PC-9 (cell line): Measurements from ENCODE around the gene NCOR2. TPM values are rescaled to one million over a fixed set of nuclear protein-coding genes. Genes with fewer than 3 reads are reported as not detected.

Source experiments
- BruUV-seq: library from RNA; stranded (reverse); fragments of 400-500 nt; replicated peaks from 2 replicates; lab custom pipeline; 2021; lab: Mats Ljungman, UMichigan
- CTCF ChIA-PET: fragments of 300-600 bp; sonication (Branson Sonifier 250); formaldehyde crosslinking; loops from one replicate; lab custom pipeline; 2022; ENCODE audit warnings: antibody characterized with exemption; lab: Charles Lee
- POLR2A ChIA-PET: fragments of 300-600 bp; sonication (Branson Sonifier 250); formaldehyde crosslinking; loops from one replicate; lab custom pipeline; 2022; ENCODE audit warnings: antibody characterized with exemption; ENCODE audit not compliant: unreplicated experiment; lab: Charles Lee
- DNase-seq, 2 experiments: peaks; one replicate each; pipeline versions ENCODE4 v3.0.0 to v3.0.0-alpha.2; 2015 to 2022; ENCODE audit warnings: mixed read lengths in 1 of 2
- H2AFZ ChIP-seq: fragments of 200-600 bp; sonication (generic); 2 replicates; pipeline ENCODE4 v1.8.1; 2017; ENCODE audit warnings: antibody characterized with exemption
- H3F3A ChIP-seq: fragments of 200-600 bp; sonication (generic); 2 replicates; pipeline ENCODE4 v1.8.1; 2017; ENCODE audit warnings: antibody characterized with exemption, mild to moderate bottlenecking, low read depth; ENCODE audit not compliant: insufficient read depth
- H3K27ac ChIP-seq: fragments of 200-600 bp; sonication (generic); 2 replicates; pipeline ENCODE4 v1.6.1; 2016; ENCODE audit warnings: mixed run types
- H3K27me3 ChIP-seq: fragments of 200-600 bp; sonication (generic); 2 replicates; pipeline ENCODE4 v1.6.1; 2016; ENCODE audit warnings: low read depth, mixed run types; ENCODE audit not compliant: insufficient read depth
- H3K36me3 ChIP-seq: fragments of 200-600 bp; sonication (generic); 2 replicates; pipeline ENCODE4 v1.6.1; 2016; ENCODE audit warnings: low read depth, mixed run types
- H3K4me1 ChIP-seq: fragments of 200-600 bp; sonication (generic); replicated peaks from 2 replicates; pipeline ENCODE4 v1.6.1; 2016; ENCODE audit warnings: mixed run types; ENCODE audit not compliant: insufficient read depth
- H3K4me2 ChIP-seq: fragments of 200-600 bp; sonication (generic); 2 replicates; pipeline ENCODE4 v1.6.1; 2017; ENCODE audit warnings: mixed run types
- H3K4me3 ChIP-seq: fragments of 200-600 bp; sonication (generic); 2 replicates; pipeline ENCODE4 v1.6.1; 2016; ENCODE audit warnings: mixed run types
- H3K79me2 ChIP-seq: fragments of 200-600 bp; sonication (generic); 2 replicates; pipeline ENCODE4 v1.6.1; 2017; ENCODE audit warnings: low read depth, mixed run types
- H3K9me2 ChIP-seq: fragments of 200-600 bp; sonication (generic); 2 replicates; pipeline ENCODE4 v1.8.1; 2017; ENCODE audit warnings: mild to moderate bottlenecking; ENCODE audit not compliant: insufficient read depth
- H3K9me3 ChIP-seq: fragments of 200-600 bp; sonication (generic); 2 replicates; pipeline ENCODE4 v1.8.1; 2016; ENCODE audit warnings: low read depth; ENCODE audit not compliant: insufficient read depth
- H4K20me1 ChIP-seq: fragments of 200-600 bp; sonication (generic); 2 replicates; pipeline ENCODE4 v1.8.1; 2017; ENCODE audit not compliant: insufficient read depth
- CTCF ChIP-seq: fragments of 200-600 bp; sonication (generic); conservative IDR thresholded peaks from 2 replicates; pipeline ENCODE4 v1.6.1; 2017; ENCODE audit warnings: mixed run types, antibody characterized with exemption, mild to moderate bottlenecking, moderate library complexity
- EZH2 ChIP-seq: fragments of 200-600 bp; sonication (generic); IDR thresholded peaks from 2 replicates; pipeline ENCODE4 v1.8.0; 2017; ENCODE audit warnings: antibody characterized with exemption, low read depth
- intact Hi-C: fragments of 100-400 bp; cut with micrococcal nuclease; formaldehyde crosslinking; loops from one replicate; pipeline ENCODE4 v1.10.0; 2022; ENCODE audit not compliant: unreplicated experiment
- total RNA-seq: library from RNA; stranded (reverse); gene quantifications from 2 replicates; pipeline ENCODE4 v1.2.3, GENCODE V29; 2021

NCOR2 gene
- total RNA-seq, 1 experiment from 2014 or later, result 319 TPM

GRCh38 chr12:124592481-124593160 lies 25.2 kb upstream of the NCOR2 start:
- Histone ChIP-seq H3K9me2 (no peaks in the 10 kb centered on the region), H3K36me3 (no peaks in the 10 kb centered on the region), H3K27me3 (no peaks in the 10 kb centered on the region), H4K20me1 (no peaks in the 10 kb centered on the region), H3F3A (no peaks in the 10 kb centered on the region), H3K4me3 (no peak overlapping the region), H3K27ac (0 out of 2 replicates have a peak overlapping the region, but pooled peaks have one; percentile 20), H3K9me3 (no peaks in the 10 kb centered on the region), H3K4me2 (peak overlapping the region; percentile 13; the same call in 1 of the 2 replicates), H3K79me2 (no peaks in the 10 kb centered on the region), H2AFZ (no peak overlapping the region), H3K4me1 (peaks cover 14% of the 10 kb centered on the region)
- intact Hi-C loops, result no loop called here
- BruUV-seq, result no TSS peak
- no peak for DNase-seq
- ChIA-PET POLR2A (no interaction called here), CTCF (no interaction called here)
- TF ChIP-seq CTCF (no peak), EZH2 (no peak)

DNA sequence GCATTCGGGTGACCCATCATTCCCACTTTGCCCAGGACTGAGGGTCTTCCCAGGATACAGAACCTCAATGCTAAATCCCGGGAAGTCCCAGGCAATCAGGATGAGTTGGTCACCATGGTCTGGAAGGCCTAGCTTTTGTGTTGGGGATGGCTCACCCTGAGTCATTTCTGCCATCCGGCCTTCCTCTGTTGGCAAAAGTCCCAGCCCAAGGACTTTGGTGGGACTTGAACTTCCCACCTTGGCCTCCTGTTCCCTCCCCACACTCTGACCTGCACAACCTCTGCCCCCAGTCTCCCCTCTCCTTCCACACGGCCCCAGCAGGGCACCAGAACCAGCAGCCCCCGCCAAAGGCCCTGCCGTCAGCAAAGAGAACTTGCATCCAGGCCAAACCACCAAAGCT lies 24.6 kb upstream of the NCOR2 start:
- no TSS peak for BruUV-seq
- no peaks in the 10 kb centered on the region for H3K9me2 ChIP-seq
- TF ChIP-seq CTCF, result no peak
- no peak for TF ChIP-seq EZH2
- no peaks in the 10 kb centered on the region for H3F3A ChIP-seq
- no peak overlapping the region for H3K4me3 ChIP-seq
- no peaks in the 10 kb centered on the region for H3K36me3 ChIP-seq
- H4K20me1 ChIP-seq, result no peaks in the 10 kb centered on the region
- CTCF ChIA-PET, result no interaction called here
- H2AFZ ChIP-seq, result no peak overlapping the region
- H3K79me2 ChIP-seq, result no peaks in the 10 kb centered on the region
- no peaks in the 10 kb centered on the region for H3K9me3 ChIP-seq
- no peaks in the 10 kb centered on the region for H3K27me3 ChIP-seq
- POLR2A ChIA-PET, result no interaction called here
- intact Hi-C loops, result no loop called here
- H3K27ac ChIP-seq, result 0 out of 2 replicates have a peak overlapping the region, but pooled peaks have one; percentile 20
- H3K4me1 ChIP-seq, result peaks cover 14% of the 10 kb centered on the region
- H3K4me2 ChIP-seq, result peak overlapping the region; percentile 13; the same call in 1 of the 2 replicates
- no peak for DNase-seq

- Histone ChIP-seq H3K4me1 (peaks cover 22% of the 10 kb centered on the region), H3K27me3 (no peaks in the 10 kb centered on the region), H3K79me2 (no peaks in the 10 kb centered on the region), H3F3A (no peaks in the 10 kb centered on the region), H3K36me3 (no peaks in the 10 kb centered on the region), H4K20me1 (no peaks in the 10 kb centered on the region), H3K9me2 (no peaks in the 10 kb centered on the region), H3K27ac (no peak overlapping the region), H3K9me3 (no peaks in the 10 kb centered on the region), H3K4me2 (no peak overlapping the region), H2AFZ (no peak overlapping the region), H3K4me3 (no peak overlapping the region)
- no peak for DNase-seq
- intact Hi-C loops, result no loop called here
- no TSS peak for BruUV-seq
- CTCF ChIA-PET, result no interaction called here
- no peak for TF ChIP-seq CTCF
- no peak for TF ChIP-seq EZH2
- POLR2A ChIA-PET, result no interaction called here
Observed at GRCh38 chr12:124590447-124590846, 23.0 kb upstream of the NCOR2 start.
